SK-N-MC (cell line): Measurements from ENCODE around the gene SNAPIN.

Experiments used
- EZH2 ChIP-seq: fragments of 200-600 bp; sonication (generic); IDR thresholded peaks from one replicate; pipeline ENCODE4 v1.6.1; 2017; ENCODE audit warnings: antibody characterized with exemption
- FOXP2 ChIP-seq: optimal IDR thresholded peaks from 2 replicates; pipeline ENCODE3; 2011; ENCODE audit warnings: mild to moderate bottlenecking, moderate library complexity; ENCODE audit not compliant: insufficient read depth; ENCODE audit errors: extremely low read length, control extremely low read depth
- POLR2AphosphoS5 ChIP-seq: IDR thresholded peaks from 2 replicates; pipeline ENCODE4 v1.6.1; 2012; ENCODE audit warnings: mild to moderate bottlenecking, low read depth, low read length, borderline replicate concordance

- TF ChIP-seq POLR2AphosphoS5 (no peak), EZH2 (no peak), FOXP2 (no peak)
Observed at GRCh38 chr1:153614906-153615305, 43.6 kb upstream of the SNAPIN start.
